OCI-LY7 (cell line): Measurements from ENCODE around the gene EEF1AKMT1. TPM values are rescaled to one million over a fixed set of nuclear protein-coding genes. Genes with fewer than 3 reads are reported as not detected.

Experiments
- BruUV-seq: library from RNA; stranded (reverse); fragments of 400-500 nt; replicated peaks from 2 replicates; lab custom pipeline; 2021; lab: Mats Ljungman, UMichigan
- CTCF ChIA-PET: fragments of 300-600 bp; sonication (Branson Sonifier 250); formaldehyde crosslinking; loops from one replicate; lab custom pipeline; 2022; ENCODE audit warnings: antibody characterized with exemption; ENCODE audit not compliant: unreplicated experiment; lab: Charles Lee
- POLR2A ChIA-PET: fragments of 300-600 bp; sonication (Branson Sonifier 250); formaldehyde crosslinking; loops from one replicate; lab custom pipeline; 2022; ENCODE audit warnings: antibody characterized with exemption; lab: Charles Lee
- DNase-seq: peaks from one replicate; pipeline ENCODE4 v3.0.0-alpha.2; 2015; ENCODE audit warnings: low spot score
- H2AFZ ChIP-seq: fragments of 200-600 bp; sonication (generic), shearing (Covaris generic); 2 replicates; pipeline ENCODE4 v1.6.1; 2014; ENCODE audit warnings: mild to moderate bottlenecking, antibody characterized with exemption, low read length, moderate library complexity
- H3K27ac ChIP-seq: fragments of 200-600 bp; sonication (generic); 2 replicates; pipeline ENCODE4 v1.5.1; 2014; ENCODE audit warnings: mixed run types, low read depth, mild to moderate bottlenecking, moderate library complexity, low read length, inconsistent platforms; ENCODE audit not compliant: poor library complexity, severe bottlenecking
- H3K36me3 ChIP-seq: fragments of 200-600 bp; sonication (generic); 2 replicates; pipeline ENCODE4 v1.6.1; 2014; ENCODE audit warnings: mild to moderate bottlenecking, antibody characterized with exemption, low read length, moderate library complexity, mixed read lengths; ENCODE audit not compliant: insufficient read depth
- H3K4me1 ChIP-seq: fragments of 200-600 bp; sonication (generic); 2 replicates; pipeline ENCODE4 v1.5.1; 2014; ENCODE audit warnings: mild to moderate bottlenecking, low read length; ENCODE audit not compliant: insufficient read depth, poor library complexity, severe bottlenecking
- H3K4me2 ChIP-seq: fragments of 200-600 bp; sonication (generic); 2 replicates; pipeline ENCODE4 v1.6.1; 2014; ENCODE audit warnings: mild to moderate bottlenecking, low read length
- H3K4me3 ChIP-seq: fragments of 200-600 bp; sonication (generic); 2 replicates; pipeline ENCODE4 v1.5.1; 2014; ENCODE audit warnings: mild to moderate bottlenecking, low read depth, low read length; ENCODE audit not compliant: poor library complexity, severe bottlenecking
- H3K79me2 ChIP-seq: fragments of 200-600 bp; sonication (generic); 2 replicates; pipeline ENCODE4 v1.6.1; 2016; ENCODE audit warnings: low read depth, mild to moderate bottlenecking, low read length, moderate library complexity, mixed read lengths; ENCODE audit not compliant: insufficient read depth
- H3K9me2 ChIP-seq: fragments of 200-600 bp; sonication (generic); 2 replicates; pipeline ENCODE4 v1.6.1; 2016; ENCODE audit warnings: mild to moderate bottlenecking, low read length, mixed read lengths; ENCODE audit not compliant: insufficient read depth
- H3K9me3 ChIP-seq: fragments of 200-600 bp; sonication (generic); 2 replicates; pipeline ENCODE4 v1.6.1; 2014; ENCODE audit warnings: mild to moderate bottlenecking, mixed run types, low read length, mixed read lengths
- H4K20me1 ChIP-seq: fragments of 200-600 bp; sonication (generic); 2 replicates; pipeline ENCODE4 v1.6.1; 2014; ENCODE audit warnings: mild to moderate bottlenecking, antibody characterized with exemption, low read length, moderate library complexity, mixed read lengths; ENCODE audit not compliant: insufficient read depth
- EZH2phosphoT487 ChIP-seq: fragments of 200-600 bp; sonication (generic); IDR thresholded peaks from 2 replicates; pipeline ENCODE4 v1.6.1; 2018; ENCODE audit warnings: low read depth, borderline replicate concordance, mild to moderate bottlenecking, mixed run types, antibody characterized with exemption, low read length, moderate library complexity, mixed read lengths
- intact Hi-C: fragments of 100-400 bp; cut with micrococcal nuclease; formaldehyde crosslinking; loops from one replicate; pipeline ENCODE4 v1.10.0; 2022; ENCODE audit not compliant: unreplicated experiment
- total RNA-seq, 2 experiments: library from RNA; depleted of rRNA in 1 of 2; stranded (reverse); fragments of >200 nt in 1 of 2; shearing (Covaris generic) in 1 of 2; gene quantifications; 2 replicates each; pipeline ENCODE4 v1.2.3, GENCODE V29; 2014 to 2022
- TF ChIP-seq, protein P1 (sequence below): fragments of 200-600 bp; sonication (generic); conservative IDR thresholded peaks from 2 replicates; pipeline ENCODE4 v1.5.1; 2014; ENCODE audit warnings: mild to moderate bottlenecking, antibody characterized with exemption, low read length, moderate library complexity, mixed read lengths

Gene EEF1AKMT1
- total RNA-seq, 2 experiments from 2014 or later: 1.5 to 2.5 TPM

DNA sequence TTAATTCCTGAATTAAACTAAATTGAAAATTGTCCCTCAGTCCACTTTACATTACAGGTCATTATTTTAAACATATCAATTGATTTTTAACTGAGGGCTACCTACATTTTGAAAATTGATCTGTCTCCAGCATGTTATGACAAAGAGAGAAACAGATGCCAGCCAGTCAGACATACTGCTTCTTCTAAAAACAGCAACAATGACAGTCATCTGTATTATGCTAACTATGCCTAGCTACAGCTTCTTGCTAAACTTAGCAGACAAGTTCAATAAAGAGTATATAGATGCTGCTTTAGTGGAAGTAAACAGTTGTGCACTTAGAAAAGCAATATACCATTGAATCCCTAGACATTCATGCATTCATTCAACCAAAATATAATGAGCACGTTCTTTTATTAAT lies 48.6 kb upstream of the EEF1AKMT1 start:
- H3K27ac ChIP-seq: no peak overlapping the region
- no peak overlapping the region for H2AFZ ChIP-seq
- CTCF ChIA-PET: no interaction called here
- intact Hi-C loops: no loop called here
- DNase-seq: no peak
- no peak overlapping the region for H3K4me3 ChIP-seq
- H3K36me3 ChIP-seq: peaks cover 79% of the 10 kb centered on the region
- no peaks in the 10 kb centered on the region for H3K9me3 ChIP-seq
- H3K4me1 ChIP-seq: peaks cover 21% of the 10 kb centered on the region
- BruUV-seq: no TSS peak
- POLR2A ChIA-PET: no interaction called here
- H3K79me2 ChIP-seq: no peaks in the 10 kb centered on the region
- H4K20me1 ChIP-seq: no peaks in the 10 kb centered on the region
- TF ChIP-seq EZH2phosphoT487: no peak
- TF ChIP-seq, protein P1, sequence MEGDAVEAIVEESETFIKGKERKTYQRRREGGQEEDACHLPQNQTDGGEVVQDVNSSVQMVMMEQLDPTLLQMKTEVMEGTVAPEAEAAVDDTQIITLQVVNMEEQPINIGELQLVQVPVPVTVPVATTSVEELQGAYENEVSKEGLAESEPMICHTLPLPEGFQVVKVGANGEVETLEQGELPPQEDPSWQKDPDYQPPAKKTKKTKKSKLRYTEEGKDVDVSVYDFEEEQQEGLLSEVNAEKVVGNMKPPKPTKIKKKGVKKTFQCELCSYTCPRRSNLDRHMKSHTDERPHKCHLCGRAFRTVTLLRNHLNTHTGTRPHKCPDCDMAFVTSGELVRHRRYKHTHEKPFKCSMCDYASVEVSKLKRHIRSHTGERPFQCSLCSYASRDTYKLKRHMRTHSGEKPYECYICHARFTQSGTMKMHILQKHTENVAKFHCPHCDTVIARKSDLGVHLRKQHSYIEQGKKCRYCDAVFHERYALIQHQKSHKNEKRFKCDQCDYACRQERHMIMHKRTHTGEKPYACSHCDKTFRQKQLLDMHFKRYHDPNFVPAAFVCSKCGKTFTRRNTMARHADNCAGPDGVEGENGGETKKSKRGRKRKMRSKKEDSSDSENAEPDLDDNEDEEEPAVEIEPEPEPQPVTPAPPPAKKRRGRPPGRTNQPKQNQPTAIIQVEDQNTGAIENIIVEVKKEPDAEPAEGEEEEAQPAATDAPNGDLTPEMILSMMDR: no peak
- H3K9me2 ChIP-seq: no peaks in the 10 kb centered on the region
- H3K4me2 ChIP-seq: no peak overlapping the region

GRCh38 chr13:20819715-20820114 lies 46.0 kb upstream of the EEF1AKMT1 start:
- Histone ChIP-seq H3K4me3 (no peak overlapping the region), H3K27ac (no peak overlapping the region), H3K9me3 (no peaks in the 10 kb centered on the region), H3K4me2 (no peak overlapping the region), H3K36me3 (peaks cover 78% of the 10 kb centered on the region), H2AFZ (no peak overlapping the region), H3K79me2 (no peaks in the 10 kb centered on the region; the same call in 1 of the 2 replicates), H3K9me2 (no peaks in the 10 kb centered on the region), H4K20me1 (no peaks in the 10 kb centered on the region), H3K4me1 (no peaks in the 10 kb centered on the region)
- no peak for DNase-seq
- BruUV-seq: no TSS peak
- intact Hi-C loops: no loop called here
- ChIA-PET POLR2A (interaction anchor here (1.5 to 1.7 kb wide), 2 partner anchors 9 to 10 kb away, joined by 5 to 9 read pairs; no protein-coding TSS in a partner anchor), CTCF (no interaction called here)
- TF ChIP-seq, protein P1: no peak
- TF ChIP-seq EZH2phosphoT487: no peak

- Histone ChIP-seq H3K4me3 (no peak overlapping the region), H2AFZ (no peak overlapping the region), H3K36me3 (peaks cover 83% of the 10 kb centered on the region), H3K4me2 (no peak overlapping the region), H3K79me2 (no peaks in the 10 kb centered on the region; the same call in none of the 2 replicates), H3K27ac (no peak overlapping the region), H3K9me2 (no peaks in the 10 kb centered on the region), H3K9me3 (no peaks in the 10 kb centered on the region), H3K4me1 (no peaks in the 10 kb centered on the region), H4K20me1 (no peaks in the 10 kb centered on the region)
- BruUV-seq: no TSS peak
- intact Hi-C loops: no loop called here
- TF ChIP-seq, protein P1: no peak
- TF ChIP-seq EZH2phosphoT487: no peak
- POLR2A ChIA-PET: no interaction called here
- CTCF ChIA-PET: no interaction called here
- no peak for DNase-seq
Measured at GRCh38 chr13:20815464-20815863, 41.7 kb upstream of the EEF1AKMT1 start.
